ENCODE results near the gene C10orf143.

The C10orf143 gene

GRCh38 chr10:130016993-130017630 is 93.5 kb downstream of the C10orf143 start:
- DNase-seq (ENCODE audit: extremely low read depth in 1 of 2, low read depth in 1 of 2), result no peak

- no peak for DNase-seq (ENCODE audit: extremely low read depth in 1 of 2, low read depth in 1 of 2)
Observed at GRCh38 chr10:130016095-130016494, 94.5 kb downstream of the C10orf143 start.

GRCh38 chr10:130015075-130015695 is 95.4 kb downstream of the C10orf143 start:
- DNase-seq (ENCODE audit: extremely low read depth in 1 of 2, low read depth in 1 of 2), result no peak

GRCh38 chr10:130014263-130015074 is 96.2 kb downstream of the C10orf143 start:
- no peak for DNase-seq (ENCODE audit: extremely low read depth in 1 of 2, low read depth in 1 of 2)

Measured in activated CD8-positive, alpha-beta memory T cell treated with anti-CD3 and anti-CD28 coated beads for 1 hour (primary cell).